IMR-90 (cell line): ENCODE measurements around the gene WSB1. TPM values are rescaled to one million over a fixed set of nuclear protein-coding genes. Genes with fewer than 3 reads are reported as not detected.

ENCODE experiments used
- ATAC-seq: fragments of 200-7000 bp; cut with Tn5 transposase; 2 replicates; pipeline ENCODE4 v1.9.1; 2020; ENCODE audit warnings: low read depth, mild to moderate bottlenecking, moderate library complexity
- BruUV-seq: library from RNA; stranded (reverse); fragments of 400-500 nt; replicated peaks from 2 replicates; lab custom pipeline; 2021; lab: Mats Ljungman, UMichigan
- CTCF ChIA-PET: fragments of 300-600 bp; formaldehyde crosslinking; extraction: SDS; loops from one replicate; lab custom pipeline; 2021; ENCODE audit warnings: antibody characterized with exemption; lab: Yijun Ruan, JAX
- POLR2A ChIA-PET: fragments of 300-600 bp; sonication (Branson Sonifier 250); formaldehyde crosslinking; loops from one replicate; lab custom pipeline; 2022; ENCODE audit warnings: antibody characterized with exemption; ENCODE audit not compliant: unreplicated experiment; lab: Charles Lee
- DNase-seq: peaks from one replicate; pipeline ENCODE4 v3.0.0; 2013
- H2AFZ ChIP-seq: replicated peaks from 2 replicates; pipeline ENCODE3; 2013; ENCODE audit warnings: low read length, mild to moderate bottlenecking; ENCODE audit not compliant: poor library complexity
- H2AK5ac ChIP-seq: 2 replicates; pipeline ENCODE4 v1.6.1; 2013; ENCODE audit warnings: low read depth, low read length, inconsistent platforms
- H2AK9ac ChIP-seq: replicated peaks from 2 replicates; pipeline ENCODE3; 2013; ENCODE audit warnings: mild to moderate bottlenecking, low read depth, low read length, moderate library complexity; ENCODE audit not compliant: poor library complexity
- H2BK120ac ChIP-seq: 2 replicates; pipeline ENCODE4 v1.6.1; 2013; ENCODE audit warnings: low read depth, low read length, inconsistent platforms
- H2BK15ac ChIP-seq: 3 replicates; pipeline ENCODE4 v1.6.1; 2013; ENCODE audit warnings: low read depth, low read length, inconsistent platforms
- H2BK20ac ChIP-seq: 2 replicates; pipeline ENCODE4 v1.6.1; 2013; ENCODE audit warnings: low read depth, mild to moderate bottlenecking, inconsistent platforms, low read length, moderate library complexity
- H2BK5ac ChIP-seq: 2 replicates; pipeline ENCODE4 v1.6.1; 2013; ENCODE audit warnings: mild to moderate bottlenecking, low read depth, low read length, inconsistent platforms; ENCODE audit not compliant: poor library complexity, severe bottlenecking
- H3K14ac ChIP-seq: replicated peaks from 2 replicates; pipeline ENCODE4 v1.6.1; 2013; ENCODE audit warnings: low read depth, low read length, inconsistent platforms
- H3K18ac ChIP-seq: 2 replicates; pipeline ENCODE4 v1.6.1; 2013; ENCODE audit warnings: low read depth, low read length, control low read depth
- H3K23ac ChIP-seq: 2 replicates; pipeline ENCODE4 v1.6.1; 2013; ENCODE audit warnings: low read depth, low read length, inconsistent platforms
- H3K27ac ChIP-seq: 2 replicates; pipeline ENCODE4 v1.5.1; 2013; ENCODE audit warnings: mild to moderate bottlenecking, control low read depth, low read length; ENCODE audit not compliant: insufficient read depth
- H3K27me3 ChIP-seq: 2 replicates; pipeline ENCODE4 v1.6.1; 2013; ENCODE audit warnings: low read length; ENCODE audit not compliant: control insufficient read depth, insufficient read depth
- H3K36me3 ChIP-seq: 2 replicates; pipeline ENCODE4 v1.6.1; 2013; ENCODE audit warnings: low read length, mixed read lengths; ENCODE audit not compliant: control insufficient read depth, insufficient read depth
- H3K4ac ChIP-seq: 2 replicates; pipeline ENCODE4 v1.6.1; 2013; ENCODE audit warnings: low read depth, low read length, inconsistent platforms
- H3K4me1 ChIP-seq: 2 replicates; pipeline ENCODE4 v1.6.1; 2013; ENCODE audit warnings: low read length, mixed read lengths; ENCODE audit not compliant: control insufficient read depth, insufficient read depth
- H3K4me2 ChIP-seq: 2 replicates; pipeline ENCODE4 v1.6.1; 2013; ENCODE audit warnings: low read depth, mild to moderate bottlenecking, control low read depth, low read length, moderate library complexity
- H3K4me3 ChIP-seq: 2 replicates; pipeline ENCODE4 v1.5.1; 2013; ENCODE audit warnings: low read depth, mild to moderate bottlenecking, control low read depth, low read length, moderate library complexity; ENCODE audit not compliant: insufficient read depth
- H3K56ac ChIP-seq: 2 replicates; pipeline ENCODE4 v1.6.1; 2013; ENCODE audit warnings: low read length, inconsistent platforms; ENCODE audit not compliant: insufficient read depth; ENCODE audit errors: extremely low read depth
- H3K79me1 ChIP-seq, 2 experiments: 2 replicates each; pipeline ENCODE4 v1.6.1; 2013; ENCODE audit warnings: low read length in 2 of 2, inconsistent platforms in 1 of 2, low read depth in 1 of 2
- H3K9ac ChIP-seq: 2 replicates; pipeline ENCODE4 v1.6.1; 2013; ENCODE audit warnings: low read depth, low read length, control low read depth
- H3K9me1 ChIP-seq: 2 replicates; pipeline ENCODE4 v1.6.1; 2013; ENCODE audit warnings: low read length, inconsistent platforms; ENCODE audit not compliant: insufficient read depth
- H3K9me3 ChIP-seq: 2 replicates; pipeline ENCODE4 v1.6.1; 2013; ENCODE audit warnings: low read length; ENCODE audit not compliant: control insufficient read depth, insufficient read depth
- H4K20me1 ChIP-seq: 2 replicates; pipeline ENCODE4 v1.6.1; 2013; ENCODE audit warnings: low read length, inconsistent platforms; ENCODE audit not compliant: insufficient read depth
- H4K5ac ChIP-seq: 2 replicates; pipeline ENCODE4 v1.6.1; 2013; ENCODE audit warnings: mild to moderate bottlenecking, low read depth, low read length, control low read depth
- H4K8ac ChIP-seq, 2 experiments: 2 replicates each; pipeline ENCODE4 v1.6.1; 2013; ENCODE audit warnings: low read depth in 2 of 2, low read length in 2 of 2, control low read depth in 1 of 2, inconsistent platforms in 1 of 2
- H4K91ac ChIP-seq: 2 replicates; pipeline ENCODE4 v1.6.1; 2013; ENCODE audit warnings: low read depth, low read length, inconsistent platforms; ENCODE audit not compliant: insufficient read depth
- CEBPB ChIP-seq: IDR thresholded peaks from 2 replicates; pipeline ENCODE4 v1.6.1; 2012; ENCODE audit warnings: low read depth, low read length, improper control_type of control experiment
- POLR2A ChIP-seq: IDR thresholded peaks from 2 replicates; pipeline ENCODE4 v1.6.1; 2012; ENCODE audit warnings: mild to moderate bottlenecking, low read depth, low read length
- RAD21 ChIP-seq: IDR thresholded peaks from 2 replicates; pipeline ENCODE4 v1.6.1; 2012; ENCODE audit warnings: low read length, improper control_type of control experiment
- WGBS, 2 experiments: methylation state at CpG; one replicate each; pipeline versions ENCODE4 v1.1.5 to v1.1.7; 2013; ENCODE audit warnings: missing lambda C conversion rate in 2 of 2; ENCODE audit not compliant: insufficient read length in 1 of 2; ENCODE audit errors: extremely low coverage in 2 of 2; 5-methylcytosine and 5-hydroxymethylcytosine counted together
- dilution Hi-C: fragments of 300-500 bp; cut with HindIII; formaldehyde crosslinking; loops from one replicate; pipeline ENCODE4 v1.14.3; 2018; ENCODE audit warnings: low sequenced_read_pairs; ENCODE audit not compliant: unreplicated experiment
- in situ Hi-C: fragments of 300-500 bp; cut with MboI; formaldehyde crosslinking; loops from 3 replicates; pipeline ENCODE4 v1.14.3; 2019; ENCODE audit warnings: low sequenced_read_pairs, inconsistent platforms, mixed read lengths
- intact Hi-C: fragments of 100-400 bp; cut with micrococcal nuclease; formaldehyde crosslinking; loops from 2 replicates; pipeline ENCODE4 v1.10.0; 2022
- polyA plus RNA-seq, 3 experiments: library from polyadenylated mRNA; depleted of rRNA; stranded (reverse); fragments of >200 nt; gene quantifications; 2 replicates each; pipeline ENCODE4 v1.2.3, GENCODE V29; 2012; ENCODE audit warnings: low replicate concordance in 1 of 3
- total RNA-seq: library from RNA; depleted of rRNA; stranded (reverse); fragments of >200 nt; gene quantifications from 2 replicates; pipeline ENCODE4 v1.2.3, GENCODE V29; 2012

The WSB1 gene
- total and polyA plus RNA-seq, 2 of the 4 experiments (the other 2 are of a cell fraction): 140 to 266 TPM

GRCh38 chr17:27294689-27295630 is 1.0 kb downstream of the WSB1 start:
- ATAC-seq (peak; percentile 60), DNase-seq (peak; percentile 83)
- peak overlapping the region; percentile 80 for H3K18ac ChIP-seq
- peak overlapping the region; percentile 90 for H2AK5ac ChIP-seq
- peak overlapping the region; percentile 74 for H4K5ac ChIP-seq
- 0 out of 2 replicates have a peak overlapping the region, but pooled peaks have one; percentile 24 for H2BK20ac ChIP-seq
- peak overlapping the region; percentile 21; the same call in 1 of the 3 replicates for H2BK15ac ChIP-seq
- H3K4ac ChIP-seq: peak overlapping the region; percentile 98
- peak overlapping the region; percentile 96 to 97; a peak in 3 of 4 replicates for H4K8ac ChIP-seq
- H3K14ac ChIP-seq: peak overlapping the region; percentile 99
- peaks cover 8% of the 10 kb centered on the region for H3K4me1 ChIP-seq
- BruUV-seq: TSS peak; percentile 39
- CTCF ChIA-PET: interaction anchor here (0.7 to 1.0 kb wide), 4 partner anchors 9 to 50 kb away, joined by 3 to 4 read pairs (median 3); no protein-coding TSS in a partner anchor
- peaks cover 3% of the 10 kb centered on the region; the same call in 1 of the 2 replicates for H3K36me3 ChIP-seq
- in situ Hi-C loops: loop anchor here (5.0 kb wide), 1 partner anchor 48 kb away; no protein-coding TSS in a partner anchor
- H3K23ac ChIP-seq: peak overlapping the region; percentile 95
- H3K79me1 ChIP-seq: peaks cover 4 to 35% of the 10 kb centered on the region in 2 experiments; a peak in 2 of 4 replicates
- dilution Hi-C loops: no loop called here
- TF ChIP-seq RAD21 (0 out of 2 replicates have a peak, but pooled peaks have one; percentile 15), POLR2A (peak; percentile 1; the same call in 1 of the 2 replicates), CEBPB (no peak)
- intact Hi-C loops: loop anchor here (1.0 kb wide), 2 partner anchors 50 to 59 kb away; no protein-coding TSS in a partner anchor
- 0% methylated on average over 1 of the region's 21 CpGs; no CpG with 5 or more reads in 1 of the 2 experiments for WGBS, 2 experiments
- H3K4me2 ChIP-seq: peak overlapping the region; percentile 94
- peak overlapping the region; percentile 93 for H2BK5ac ChIP-seq
- H4K20me1 ChIP-seq: peaks cover 41% of the 10 kb centered on the region
- H3K56ac ChIP-seq: peak overlapping the region; percentile 92
- peak overlapping the region; percentile 97 for H3K9ac ChIP-seq
- H3K27me3 ChIP-seq: no peaks in the 10 kb centered on the region
- H4K91ac ChIP-seq: peak overlapping the region; percentile 93
- H3K4me3 ChIP-seq: peak overlapping the region; percentile 83
- peak overlapping the region; percentile 99 for H2AK9ac ChIP-seq
- H3K9me1 ChIP-seq: peaks cover 10% of the 10 kb centered on the region
- POLR2A ChIA-PET: interaction anchor here (0.7 to 1.5 kb wide), 8 partner anchors 8 to 58 kb away, joined by 3 to 7 read pairs (median 4); no protein-coding TSS in a partner anchor
- peak overlapping the region; percentile 96 for H3K27ac ChIP-seq
- peak overlapping the region; percentile 98 for H2AFZ ChIP-seq
- H2BK120ac ChIP-seq: peak overlapping the region; percentile 56
- H3K9me3 ChIP-seq: no peaks in the 10 kb centered on the region
